ENCODE measurements around the gene LATS2.
A peak's percentile ranks its signal among the peaks of the same experiment; 100 is the strongest.

LATS2 gene

DNA sequence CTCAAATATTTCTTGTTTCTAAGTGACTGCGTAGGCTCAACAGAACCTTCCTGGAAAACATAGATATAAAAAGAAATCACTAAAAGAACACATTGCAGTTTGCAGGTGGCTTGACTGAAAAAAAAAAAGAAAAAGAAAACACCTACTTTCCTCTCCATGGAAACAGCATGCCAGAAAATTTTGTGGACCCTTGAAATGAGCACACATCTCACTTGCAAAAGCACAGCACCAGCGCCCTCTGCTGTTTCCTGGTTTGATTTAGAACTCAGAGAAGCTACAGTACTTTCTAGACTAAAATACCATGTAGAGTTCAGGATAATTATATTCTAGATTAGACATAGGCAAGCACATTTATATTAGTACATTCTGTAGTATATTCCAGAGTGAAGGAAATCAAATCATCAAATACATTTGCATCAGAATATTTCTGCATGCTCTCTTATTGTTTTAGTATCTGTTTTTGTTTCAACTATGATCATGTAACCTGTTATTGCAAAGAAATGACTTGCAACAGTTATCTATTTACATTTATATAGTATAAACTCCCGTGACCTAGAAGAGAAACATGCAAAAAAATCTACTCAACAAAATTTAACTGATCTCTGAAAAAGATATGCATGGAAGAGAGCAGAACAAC is 136.5 kb downstream of the LATS2 start:
- ATAC-seq (ENCODE audit: insufficient read depth, low read depth) (peak; percentile 91), DNase-seq (peak; percentile 81)
- no peak overlapping the region for H3K9ac ChIP-seq (ENCODE audit: low read depth, low read length)
- H3K36me3 ChIP-seq (ENCODE audit: insufficient read depth, low read length), result no peaks in the 10 kb centered on the region
- H3K4me2 ChIP-seq (ENCODE audit: insufficient read depth, low read length), result no peak overlapping the region
- no peak overlapping the region for H3K27ac ChIP-seq (ENCODE audit: low read length)
- no peaks in the 10 kb centered on the region for H4K20me1 ChIP-seq (ENCODE audit: insufficient read depth, low read length)
- TF ChIP-seq, protein P1, sequence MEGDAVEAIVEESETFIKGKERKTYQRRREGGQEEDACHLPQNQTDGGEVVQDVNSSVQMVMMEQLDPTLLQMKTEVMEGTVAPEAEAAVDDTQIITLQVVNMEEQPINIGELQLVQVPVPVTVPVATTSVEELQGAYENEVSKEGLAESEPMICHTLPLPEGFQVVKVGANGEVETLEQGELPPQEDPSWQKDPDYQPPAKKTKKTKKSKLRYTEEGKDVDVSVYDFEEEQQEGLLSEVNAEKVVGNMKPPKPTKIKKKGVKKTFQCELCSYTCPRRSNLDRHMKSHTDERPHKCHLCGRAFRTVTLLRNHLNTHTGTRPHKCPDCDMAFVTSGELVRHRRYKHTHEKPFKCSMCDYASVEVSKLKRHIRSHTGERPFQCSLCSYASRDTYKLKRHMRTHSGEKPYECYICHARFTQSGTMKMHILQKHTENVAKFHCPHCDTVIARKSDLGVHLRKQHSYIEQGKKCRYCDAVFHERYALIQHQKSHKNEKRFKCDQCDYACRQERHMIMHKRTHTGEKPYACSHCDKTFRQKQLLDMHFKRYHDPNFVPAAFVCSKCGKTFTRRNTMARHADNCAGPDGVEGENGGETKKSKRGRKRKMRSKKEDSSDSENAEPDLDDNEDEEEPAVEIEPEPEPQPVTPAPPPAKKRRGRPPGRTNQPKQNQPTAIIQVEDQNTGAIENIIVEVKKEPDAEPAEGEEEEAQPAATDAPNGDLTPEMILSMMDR (IDR thresholded peaks at IDR 0.05; ENCODE audit: borderline replicate concordance, extremely low read depth, low read length, poor library complexity, severe bottlenecking), result peak; percentile 88
- no peak for TF ChIP-seq EZH2 (IDR thresholded peaks at IDR 0.05; ENCODE audit: borderline replicate concordance, low read depth, low read length, severe bottlenecking)
- no peaks in the 10 kb centered on the region for H3K27me3 ChIP-seq (ENCODE audit: insufficient read depth, low read length, poor library complexity)
- no peaks in the 10 kb centered on the region for H3K79me2 ChIP-seq (ENCODE audit: insufficient read depth, low read length)
- no peaks in the 10 kb centered on the region for H3K4me1 ChIP-seq (ENCODE audit: insufficient read depth, low read length)
- no peak overlapping the region for H3K4me3 ChIP-seq (ENCODE audit: low read depth in 1 of 2, low read length in 2 of 2)
- H2AFZ ChIP-seq (ENCODE audit: low read depth, low read length), result no peak overlapping the region
- no peaks in the 10 kb centered on the region for H3K9me3 ChIP-seq (ENCODE audit: insufficient read depth, low read length, severe bottlenecking)

DNA sequence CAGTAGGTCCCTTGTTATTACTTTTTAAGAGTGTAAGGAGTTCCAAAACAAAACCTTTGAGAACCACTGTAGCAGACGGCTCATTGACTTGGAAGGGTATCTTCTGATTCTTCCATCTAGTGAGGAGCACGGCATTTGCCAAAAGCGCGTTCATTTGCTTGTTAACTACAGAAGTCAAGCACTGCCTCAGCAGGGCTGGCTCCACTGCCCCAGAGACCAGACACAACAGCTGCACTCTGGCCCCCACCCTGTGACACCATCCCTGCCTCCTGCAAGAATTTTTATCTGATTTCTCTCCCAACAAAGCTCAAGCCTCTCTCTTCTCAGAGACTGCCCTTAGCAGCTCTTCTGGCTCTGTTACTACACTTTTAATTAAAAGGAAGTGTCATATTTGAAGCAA is 138.1 kb downstream of the LATS2 start:
- no peaks in the 10 kb centered on the region for H3K27me3 ChIP-seq (ENCODE audit: insufficient read depth, low read length, poor library complexity)
- TF ChIP-seq EZH2 (IDR thresholded peaks at IDR 0.05; ENCODE audit: borderline replicate concordance, low read depth, low read length, severe bottlenecking), result no peak
- TF ChIP-seq, protein P1 (IDR thresholded peaks at IDR 0.05; ENCODE audit: borderline replicate concordance, extremely low read depth, low read length, poor library complexity, severe bottlenecking), result no peak
- DNase-seq (no peak), ATAC-seq (ENCODE audit: insufficient read depth, low read depth) (no peak)
- H3K36me3 ChIP-seq (ENCODE audit: insufficient read depth, low read length), result no peaks in the 10 kb centered on the region
- no peak overlapping the region for H3K4me2 ChIP-seq (ENCODE audit: insufficient read depth, low read length)
- H3K79me2 ChIP-seq (ENCODE audit: insufficient read depth, low read length), result no peaks in the 10 kb centered on the region
- no peaks in the 10 kb centered on the region for H3K9me3 ChIP-seq (ENCODE audit: insufficient read depth, low read length, severe bottlenecking)
- no peaks in the 10 kb centered on the region for H3K4me1 ChIP-seq (ENCODE audit: insufficient read depth, low read length)
- no peaks in the 10 kb centered on the region for H4K20me1 ChIP-seq (ENCODE audit: insufficient read depth, low read length)
- no peak overlapping the region for H3K9ac ChIP-seq (ENCODE audit: low read depth, low read length)
- no peak overlapping the region for H3K4me3 ChIP-seq (ENCODE audit: low read depth in 1 of 2, low read length in 2 of 2)
- no peak overlapping the region for H3K27ac ChIP-seq (ENCODE audit: low read length)
- no peak overlapping the region for H2AFZ ChIP-seq (ENCODE audit: low read depth, low read length)

Data from DND-41 (cell line).